Frontal cortex (tissue), 4 donors: ENCODE measurements around the gene PPARG. TPM values are rescaled to one million over a fixed set of nuclear protein-coding genes. Genes with fewer than 3 reads are reported as not detected.
"Not testable (repeated sequence)": the region's sequence is repeated elsewhere in the genome, so short reads cannot be mapped to it uniquely, and the experiment has no call there.

ENCODE experiments used
- DNase-seq, 2 donors: peaks; one replicate each; pipeline ENCODE4 v3.0.0; 2012; ENCODE audit warnings: low spot score in 2 of 2
- FAIRE-seq: peaks from 2 replicates; lab custom pipeline; 2012; peaks lifted over from hg19 to GRCh38; lab: Jason Lieb, UNC
- total RNA-seq: library from RNA; depleted of rRNA; stranded (reverse); fragments of >200 nt; gene quantifications from one replicate; pipeline ENCODE4 v1.2.3, GENCODE V29; 2014
- donor health status: control.
- donor health status: control.
- donor health status: control.

The PPARG gene
- total RNA-seq, 1 donor from 2014 or later, result 1.2 TPM

DNA sequence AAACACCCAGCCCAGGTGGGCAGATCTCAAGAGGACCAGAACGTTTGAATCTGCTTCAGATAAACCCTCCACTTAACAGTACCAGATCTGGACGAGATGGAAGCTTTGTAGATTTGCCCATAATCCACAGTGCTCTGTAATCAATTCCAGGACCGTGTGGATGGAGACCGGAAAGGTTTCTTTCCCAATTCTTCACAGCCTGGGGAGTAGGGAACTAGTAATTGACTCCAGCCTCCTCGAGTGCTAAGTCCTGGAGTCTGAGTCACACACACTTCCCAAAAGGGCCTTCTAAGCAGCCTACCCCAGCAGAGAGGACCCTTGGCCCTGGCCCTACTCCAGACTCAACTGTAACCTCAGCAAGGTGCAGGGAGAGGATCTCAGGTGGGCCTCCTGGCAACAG lies 139.3 kb downstream of the PPARG start:
- FAIRE-seq, result no peak
- DNase-seq, result no peak

DNA sequence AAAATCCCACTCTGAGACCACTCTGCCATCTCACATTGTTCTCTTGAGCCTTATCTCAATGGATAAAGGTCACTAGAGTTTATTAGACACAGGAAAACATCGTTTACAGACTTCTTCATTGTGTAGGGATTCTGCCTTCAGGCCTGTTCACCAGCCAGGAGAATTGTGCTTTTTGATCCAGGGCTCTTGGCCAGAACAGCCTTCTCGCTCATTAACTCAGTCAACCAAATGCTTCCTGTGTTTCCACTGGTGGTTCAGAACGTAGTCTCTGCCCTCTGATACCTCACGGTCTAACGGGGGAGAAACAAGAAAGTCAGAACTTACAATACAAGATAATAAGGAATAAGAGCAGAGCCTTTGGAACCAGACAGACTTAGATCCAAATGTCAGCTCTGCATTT lies 141.2 kb downstream of the PPARG start:
- FAIRE-seq (no peak), DNase-seq (no peak)

DNA sequence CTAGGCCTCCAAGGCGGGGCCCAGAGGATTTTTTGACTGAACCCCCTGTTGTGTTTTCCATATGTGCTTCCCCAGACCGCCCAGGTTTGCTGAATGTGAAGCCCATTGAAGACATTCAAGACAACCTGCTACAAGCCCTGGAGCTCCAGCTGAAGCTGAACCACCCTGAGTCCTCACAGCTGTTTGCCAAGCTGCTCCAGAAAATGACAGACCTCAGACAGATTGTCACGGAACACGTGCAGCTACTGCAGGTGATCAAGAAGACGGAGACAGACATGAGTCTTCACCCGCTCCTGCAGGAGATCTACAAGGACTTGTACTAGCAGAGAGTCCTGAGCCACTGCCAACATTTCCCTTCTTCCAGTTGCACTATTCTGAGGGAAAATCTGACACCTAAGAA lies 145.0 kb downstream of the PPARG start:
- no peak for DNase-seq
- no peak for FAIRE-seq

GRCh38 chr3:12436514-12437220 lies 147.8 kb downstream of the PPARG start:
- no peak for FAIRE-seq
- DNase-seq, result peak in 1 of 2 donors; percentile 24

- FAIRE-seq (no peak), DNase-seq (no peak)
Observed at GRCh38 chr3:12437221-12437605, 148.3 kb downstream of the PPARG start.

DNA sequence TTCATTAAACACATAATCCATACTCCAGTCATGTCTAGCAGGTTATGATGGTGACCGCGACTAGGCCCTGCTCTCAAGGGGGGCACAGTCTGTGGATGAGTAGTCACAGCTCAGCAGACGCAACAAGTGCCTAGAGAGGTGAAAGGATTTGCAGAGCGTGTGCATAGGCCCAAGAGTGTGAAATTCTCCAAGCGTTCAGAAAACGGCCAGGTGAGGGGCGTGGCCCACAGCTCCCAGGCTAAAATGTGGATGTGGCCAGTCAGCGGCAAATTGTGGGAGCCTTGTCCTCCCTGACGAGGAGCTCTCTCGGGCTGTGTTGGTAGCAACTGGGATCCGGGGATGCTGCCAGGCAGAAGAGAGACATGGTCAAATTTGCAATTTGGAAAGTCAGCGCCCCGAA lies 149.0 kb downstream of the PPARG start:
- no peak for DNase-seq

GRCh38 chr3:12438318-12438717 lies 149.4 kb downstream of the PPARG start:
- DNase-seq, result no peak
- FAIRE-seq, result no peak

More for the DNA sequence above, 149.0 kb downstream of the PPARG start:
- FAIRE-seq, result no peak

- FAIRE-seq (no peak), DNase-seq (no peak)
Observed at GRCh38 chr3:12439161-12439940, 150.5 kb downstream of the PPARG start.

GRCh38 chr3:12440927-12441714 lies 152.3 kb downstream of the PPARG start:
- FAIRE-seq, result no peak
- no peak for DNase-seq

DNA sequence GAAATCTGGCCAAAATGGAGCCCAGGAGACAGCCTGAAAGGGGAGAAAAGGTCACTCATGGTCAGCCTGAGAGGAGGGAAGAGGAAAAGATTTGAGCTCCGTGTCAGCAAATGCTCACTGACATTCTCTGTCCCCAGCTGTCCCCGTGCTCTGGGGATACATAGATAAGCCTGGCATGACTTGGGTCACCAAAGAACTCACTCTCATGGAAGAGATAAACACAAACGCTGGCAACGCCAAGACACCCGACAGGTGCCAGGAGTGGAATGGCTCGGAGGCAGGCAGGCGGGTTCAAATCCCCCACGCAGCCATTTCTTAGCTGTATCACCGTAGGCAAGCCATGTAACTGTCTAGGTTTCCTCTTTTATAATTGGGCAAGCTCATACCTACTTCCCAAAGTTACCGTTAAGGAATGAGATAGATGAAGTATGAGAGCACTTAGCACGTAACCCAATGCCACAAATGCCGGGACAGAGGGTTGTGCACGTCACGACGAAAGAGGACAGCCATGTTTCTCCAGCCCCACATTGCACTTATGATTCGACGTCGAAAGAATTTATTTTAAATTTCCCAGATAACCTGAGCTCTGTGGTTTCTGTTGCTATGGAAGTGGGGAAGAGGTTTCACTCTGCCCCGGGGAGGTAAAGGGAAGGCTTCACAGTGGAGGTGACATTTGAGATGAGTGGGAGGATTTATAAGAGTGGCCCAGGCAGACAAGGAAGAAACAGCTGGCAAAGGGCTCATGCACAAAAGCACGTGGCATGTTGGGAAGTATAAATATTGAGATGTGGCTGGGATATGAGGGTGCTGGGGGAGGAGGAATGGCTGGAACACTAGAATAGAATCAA lies 154.0 kb downstream of the PPARG start:
- DNase-seq (no peak), FAIRE-seq (no peak)

GRCh38 chr3:12443781-12444522 lies 155.1 kb downstream of the PPARG start:
- DNase-seq, result no peak
- no peak for FAIRE-seq

GRCh38 chr3:12444582-12445471 lies 156.0 kb downstream of the PPARG start:
- DNase-seq (no peak), FAIRE-seq (no peak)

DNA sequence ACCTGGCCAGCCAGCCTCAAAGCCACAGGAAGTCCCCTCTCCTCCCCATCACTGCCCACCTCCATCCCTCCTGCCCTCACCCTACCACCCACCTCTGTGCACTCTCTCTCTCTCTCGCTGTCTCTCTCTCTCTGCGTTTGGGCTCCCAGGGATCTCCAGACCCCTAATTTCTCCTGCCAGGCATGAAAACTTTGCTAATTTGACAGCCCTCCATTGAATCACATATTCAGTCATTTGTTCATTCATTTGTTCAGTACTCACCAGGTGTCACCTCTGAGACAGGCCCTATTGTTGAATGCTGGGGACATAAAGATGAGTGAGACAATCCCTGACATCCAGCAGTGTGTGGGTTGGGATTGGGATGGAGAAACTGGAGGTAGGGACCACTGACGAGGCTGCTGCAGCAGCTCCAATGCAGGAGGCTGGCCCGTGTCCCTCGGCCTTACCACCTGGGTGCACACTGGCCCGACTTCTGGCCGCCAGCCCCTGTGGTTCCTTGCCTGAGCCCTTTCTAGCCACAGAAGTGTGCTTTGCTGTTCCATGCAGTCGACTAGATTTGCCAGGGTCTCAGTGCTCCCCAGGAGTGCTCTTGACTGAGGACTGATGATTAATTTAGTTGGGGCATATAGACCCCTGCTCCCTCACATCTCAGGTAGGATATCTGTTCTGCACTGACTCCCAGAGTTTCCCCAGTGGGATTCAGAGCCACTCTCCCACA lies 156.8 kb downstream of the PPARG start:
- no peak for FAIRE-seq

GRCh38 chr3:12446298-12446697 lies 157.4 kb downstream of the PPARG start:
- DNase-seq (no peak), FAIRE-seq (no peak)

More for the DNA sequence above, 156.8 kb downstream of the PPARG start:
- DNase-seq, result no peak

GRCh38 chr3:12447075-12447474 lies 158.2 kb downstream of the PPARG start:
- no peak for FAIRE-seq
- no peak for DNase-seq

DNA sequence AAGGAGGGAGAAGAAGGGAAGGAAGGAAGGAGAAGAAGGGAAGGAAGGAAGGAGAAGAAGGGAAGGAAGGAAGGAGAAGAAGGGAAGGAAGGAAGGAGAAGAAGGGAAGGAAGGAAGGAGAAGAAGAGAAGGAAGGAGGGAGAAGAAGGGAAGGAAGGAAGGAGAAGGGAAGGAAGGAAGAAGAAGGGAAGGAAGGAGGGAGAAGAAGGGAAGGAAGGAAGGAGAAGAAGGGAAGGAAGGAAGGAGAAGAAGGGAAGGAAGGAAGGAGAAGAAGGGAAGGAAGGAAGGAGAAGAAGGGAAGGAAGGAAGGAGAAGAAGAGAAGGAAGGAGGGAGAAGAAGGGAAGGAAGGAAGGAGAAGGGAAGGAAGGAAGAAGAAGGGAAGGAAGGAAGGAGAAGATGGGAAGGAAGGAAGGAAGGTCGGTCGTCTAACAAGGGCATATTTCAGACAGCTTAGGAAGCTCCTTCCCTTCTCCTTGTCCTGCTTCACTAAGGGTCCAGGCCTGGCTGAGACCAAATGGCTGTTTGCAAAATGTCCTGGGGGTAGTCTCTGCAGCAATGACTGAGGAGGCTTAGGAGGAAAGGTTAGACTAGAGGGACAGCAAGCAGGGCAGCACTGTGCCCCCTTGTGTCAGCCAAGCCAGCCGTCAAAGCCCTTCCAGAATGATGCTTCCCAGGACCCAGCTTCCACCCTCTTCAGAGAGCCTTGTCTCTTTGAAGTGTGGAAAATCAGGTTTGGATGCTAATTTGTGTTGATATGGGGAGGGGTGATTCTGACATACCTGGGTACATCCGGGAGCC lies 159.7 kb downstream of the PPARG start:
- DNase-seq, FAIRE-seq: not testable (repeated sequence)
